H1 (cell line): ENCODE data around the gene PPM1F. TPM values are rescaled to one million over a fixed set of nuclear protein-coding genes. Genes with fewer than 3 reads are reported as not detected.

Source experiments
- CTCF ChIA-PET: fragments of 300-600 bp; sonication (Branson Sonifier 250); formaldehyde crosslinking; loops from one replicate; lab custom pipeline; 2021; ENCODE audit not compliant: partially characterized antibody; lab: Charles Lee
- POLR2A ChIA-PET: fragments of 300-600 bp; sonication (Branson Sonifier 250); formaldehyde crosslinking; loops from one replicate; lab custom pipeline; 2021; ENCODE audit warnings: inconsistent platforms; ENCODE audit not compliant: partially characterized antibody; lab: Charles Lee
- DNase-seq, 2 experiments: peaks; one replicate each; pipeline versions ENCODE4 v3.0.0 to v3.0.0-alpha.2; 2010 to 2022; ENCODE audit warnings: low spot score in 2 of 2, low read depth in 1 of 2, mixed read lengths in 1 of 2
- FAIRE-seq: peaks from 2 replicates; lab custom pipeline; 2011; peaks lifted over from hg19 to GRCh38; lab: Jason Lieb, UNC
- H2AFZ ChIP-seq: 2 replicates; pipeline ENCODE4 v1.8.1; 2012; ENCODE audit warnings: low read length, inconsistent platforms
- H2AK5ac ChIP-seq: 2 replicates; pipeline ENCODE4 v1.6.1; 2013; ENCODE audit warnings: low read depth, low read length
- H2BK120ac ChIP-seq: replicated peaks from 2 replicates; pipeline ENCODE3; 2013; ENCODE audit warnings: low read depth, low read length, inconsistent platforms
- H2BK12ac ChIP-seq: 2 replicates; pipeline ENCODE4 v1.6.1; 2013; ENCODE audit warnings: low read depth, low read length
- H2BK15ac ChIP-seq: 2 replicates; pipeline ENCODE4 v1.6.1; 2013; ENCODE audit warnings: low read length
- H2BK20ac ChIP-seq: 2 replicates; pipeline ENCODE4 v1.6.1; 2013; ENCODE audit warnings: low read length
- H2BK5ac ChIP-seq: 2 replicates; pipeline ENCODE4 v1.6.1; 2013; ENCODE audit warnings: low read depth, low read length
- H3K14ac ChIP-seq: 2 replicates; pipeline ENCODE4 v1.6.1; 2013; ENCODE audit warnings: inconsistent platforms; ENCODE audit not compliant: insufficient read length
- H3K18ac ChIP-seq: 2 replicates; pipeline ENCODE4 v1.6.1; 2013; ENCODE audit warnings: low read length; ENCODE audit errors: extremely low read depth
- H3K23ac ChIP-seq: 2 replicates; pipeline ENCODE4 v1.6.1; 2013; ENCODE audit warnings: inconsistent platforms; ENCODE audit not compliant: insufficient read length
- H3K23me2 ChIP-seq: 2 replicates; pipeline ENCODE4 v1.6.1; 2013; ENCODE audit warnings: low read depth, low read length
- H3K27ac ChIP-seq: 2 replicates; pipeline ENCODE4 v1.6.1; 2011; ENCODE audit warnings: low read depth, low read length, inconsistent platforms
- H3K27me3 ChIP-seq, 4 experiments: replicated peaks in 1 of 4; 1 replicate in 1 of 4; 2 replicates in 3 of 4; pipeline versions ENCODE4 v1.6.1 to v1.8.1; 2011 to 2013; ENCODE audit warnings: low read length in 3 of 4, mild to moderate bottlenecking in 3 of 4, inconsistent platforms in 2 of 4, mixed read lengths in 2 of 4, moderate library complexity in 1 of 4; ENCODE audit not compliant: control insufficient read depth in 3 of 4, insufficient read depth in 3 of 4; ENCODE audit errors: extremely low read depth in 1 of 4
- H3K36me3 ChIP-seq, 4 experiments: 2 replicates each; pipeline versions ENCODE4 v1.6.1 to v1.8.1; 2011 to 2013; ENCODE audit warnings: mild to moderate bottlenecking in 4 of 4, low read length in 3 of 4, moderate library complexity in 2 of 4, control low read depth in 1 of 4, inconsistent platforms in 1 of 4; ENCODE audit not compliant: insufficient read depth in 4 of 4, control insufficient read depth in 2 of 4
- H3K4ac ChIP-seq: replicated peaks from 2 replicates; pipeline ENCODE3; 2013; ENCODE audit warnings: low read length, low read depth, mixed read lengths, inconsistent platforms; ENCODE audit not compliant: insufficient read length
- H3K4me1 ChIP-seq, 4 experiments: replicated peaks in 1 of 4; 1 replicate in 1 of 4; 2 replicates in 3 of 4; pipeline versions ENCODE4 v1.6.1 to v1.8.1; 2011 to 2013; ENCODE audit warnings: low read length in 3 of 4, inconsistent platforms in 2 of 4, mixed read lengths in 1 of 4; ENCODE audit not compliant: insufficient read depth in 4 of 4, control insufficient read depth in 3 of 4
- H3K4me2 ChIP-seq, 2 experiments: 2 replicates each; pipeline versions ENCODE4 v1.6.1 to v1.8.1; 2011 to 2013; ENCODE audit warnings: low read depth in 2 of 2, low read length in 2 of 2, control low read depth in 1 of 2, inconsistent platforms in 1 of 2, mild to moderate bottlenecking in 1 of 2; ENCODE audit not compliant: insufficient read depth in 1 of 2
- H3K4me3 ChIP-seq, 4 experiments: fragments of 200-600, 300-600 bp in 1 of 4; sonication (generic), shearing (Covaris generic), sonication (Bioruptor Twin) in 1 of 4; 2 replicates each; pipeline versions ENCODE4 v1.5.1 to v1.8.1; 2011 to 2016; ENCODE audit warnings: low read length in 4 of 4, low read depth in 3 of 4, control low read depth in 2 of 4, inconsistent platforms in 2 of 4, mild to moderate bottlenecking in 2 of 4, mixed read lengths in 1 of 4, moderate library complexity in 1 of 4; ENCODE audit not compliant: insufficient read depth in 2 of 4; ENCODE audit errors: extremely low read depth in 1 of 4
- H3K56ac ChIP-seq: replicated peaks from 2 replicates; pipeline ENCODE3; 2013; ENCODE audit warnings: low read depth, mild to moderate bottlenecking, mixed read lengths, low read length, inconsistent platforms; ENCODE audit not compliant: insufficient read length
- H3K79me1 ChIP-seq: 2 replicates; pipeline ENCODE4 v1.6.1; 2013; ENCODE audit warnings: low read depth, low read length, control low read depth
- H3K79me2 ChIP-seq, 2 experiments: 2 replicates each; pipeline versions ENCODE4 v1.6.1 to v1.8.1; 2012 to 2013; ENCODE audit warnings: low read length in 2 of 2, mild to moderate bottlenecking in 2 of 2, inconsistent platforms in 1 of 2; ENCODE audit not compliant: insufficient read depth in 2 of 2, control insufficient read depth in 1 of 2
- H3K9ac ChIP-seq, 4 experiments: replicated peaks in 1 of 4; 1 replicate in 1 of 4; 2 replicates in 3 of 4; pipeline versions ENCODE4 v1.6.1 to v1.8.1; 2011 to 2013; ENCODE audit warnings: low read depth in 3 of 4, low read length in 3 of 4, control low read depth in 2 of 4, mild to moderate bottlenecking in 2 of 4, moderate library complexity in 2 of 4, inconsistent platforms in 1 of 4; ENCODE audit errors: extremely low read depth in 1 of 4
- H3K9me3 ChIP-seq, 2 experiments: 2 replicates each; pipeline versions ENCODE4 v1.6.1 to v1.8.1; 2012 to 2013; ENCODE audit warnings: mild to moderate bottlenecking in 2 of 2, moderate library complexity in 2 of 2, control low read depth in 1 of 2, inconsistent platforms in 1 of 2, low read depth in 1 of 2, low read length in 1 of 2, mixed read lengths in 1 of 2; ENCODE audit not compliant: insufficient read depth in 2 of 2
- H4K20me1 ChIP-seq, 2 experiments: replicated peaks in 1 of 2; 2 replicates each; pipeline versions ENCODE3 to v1.8.1; 2011 to 2013; ENCODE audit warnings: inconsistent platforms in 2 of 2, low read length in 2 of 2, mild to moderate bottlenecking in 1 of 2; ENCODE audit not compliant: insufficient read depth in 2 of 2, control insufficient read depth in 1 of 2
- H4K5ac ChIP-seq: 2 replicates; pipeline ENCODE4 v1.6.1; 2013; ENCODE audit warnings: low read length, low read depth, mixed read lengths, inconsistent platforms; ENCODE audit not compliant: insufficient read length
- H4K8ac ChIP-seq: 2 replicates; pipeline ENCODE4 v1.8.0; 2013; ENCODE audit warnings: mild to moderate bottlenecking, moderate library complexity, low read length, inconsistent platforms; ENCODE audit not compliant: insufficient read depth; ENCODE audit errors: extremely low read depth
- H4K91ac ChIP-seq: replicated peaks from 2 replicates; pipeline ENCODE3; 2013; ENCODE audit warnings: low read length, mixed read lengths, inconsistent platforms; ENCODE audit not compliant: insufficient read length
- GABPA ChIP-seq: IDR thresholded peaks from 2 replicates; pipeline ENCODE4 v1.6.1; 2011; ENCODE audit warnings: mild to moderate bottlenecking, low read length, moderate library complexity, borderline replicate concordance; ENCODE audit not compliant: insufficient read depth
- NANOG ChIP-seq: IDR thresholded peaks from 2 replicates; pipeline ENCODE4 v1.6.1; 2011; ENCODE audit warnings: low read length, low read depth, mild to moderate bottlenecking, inconsistent platforms; ENCODE audit not compliant: insufficient read depth, poor library complexity, severe bottlenecking
- SAP30 ChIP-seq: fragments of 300-600 bp; sonication (generic); IDR thresholded peaks from 2 replicates; pipeline ENCODE4 v1.7.1; 2012; ENCODE audit warnings: low read length, moderate library complexity, mild to moderate bottlenecking, inconsistent platforms; ENCODE audit not compliant: insufficient read depth, insufficient replicate concordance
- SP2 ChIP-seq: IDR thresholded peaks from 2 replicates; pipeline ENCODE4 v1.6.1; 2012; ENCODE audit warnings: mild to moderate bottlenecking, low read length, inconsistent platforms
- TAF1 ChIP-seq: IDR thresholded peaks from 2 replicates; pipeline ENCODE4 v1.6.1; 2011; ENCODE audit warnings: mild to moderate bottlenecking, low read depth, low read length
- TCF12 ChIP-seq: IDR thresholded peaks from 2 replicates; pipeline ENCODE4 v1.6.1; 2011; ENCODE audit warnings: low read depth, mild to moderate bottlenecking, low read length
- WGBS, 2 experiments: shearing (Covaris generic) in 1 of 2; methylation state at CpG; one replicate each; pipeline versions ENCODE4 v1.1.6 to v1.1.7; 2013 to 2015; ENCODE audit warnings: low lambda C conversion rate in 2 of 2, mixed read lengths in 2 of 2, inconsistent platforms in 1 of 2, low coverage in 1 of 2, missing lambda C conversion rate in 1 of 2; ENCODE audit not compliant: insufficient replicate concordance in 2 of 2, insufficient coverage in 1 of 2, insufficient read length in 1 of 2; ENCODE audit errors: extremely low coverage in 1 of 2, missing lambda C conversion rate in 1 of 2; 5-methylcytosine and 5-hydroxymethylcytosine counted together
- polyA plus RNA-seq, 7 experiments: library from polyadenylated mRNA; depleted of rRNA in 3 of 7; stranded (reverse) in 5 of 7; unstranded in 2 of 7; fragments of >200 nt in 5 of 7; fragments of 200-250 nt in 2 of 7; gene quantifications; 1 replicate in 5 of 7; 2 replicates in 1 of 7; 4 replicates in 1 of 7; pipeline versions ENCODE4 v1.2.1 to v1.2.3, GENCODE V29; 2011 to 2013; ENCODE audit warnings: missing spikeins in 2 of 7, mixed read lengths in 2 of 7
- total RNA-seq: library from RNA; stranded (reverse); fragmentation: NEBNext Ultra II Directional; extraction: Animal tissue kit (Norgen Biotek cat#: 25700); gene quantifications from 2 replicates; pipeline ENCODE4 v1.2.1, GENCODE V29; 2021

Gene PPM1F
- total and polyA plus RNA-seq, 2 of the 8 experiments (the other 6 are each of a cell fraction or from before 2014, with no cell fraction given): 12.4 to 22.8 TPM

GRCh38 chr22:22001664-22002525 is 49.2 kb upstream of the PPM1F start:
- Histone ChIP-seq H2AFZ (no peak overlapping the region), H3K4me1 (no peaks in the 10 kb centered on the region), H3K18ac (no peak overlapping the region), H3K79me1 (no peaks in the 10 kb centered on the region), H3K4ac (no peak overlapping the region), H2BK12ac (no peak overlapping the region), H2BK120ac (no peak overlapping the region), H3K4me3 (no peak overlapping the region), H3K27ac (no peak overlapping the region), H3K56ac (no peak overlapping the region), H3K14ac (no peak overlapping the region), H4K8ac (no peak overlapping the region), H3K4me2 (no peak overlapping the region), H3K9me3 (no peaks in the 10 kb centered on the region), H3K79me2 (no peaks in the 10 kb centered on the region), H3K36me3 (no peaks in the 10 kb centered on the region), H4K91ac (no peak overlapping the region), H2BK15ac (no peak overlapping the region), H4K20me1 (no peaks in the 10 kb centered on the region), H2BK5ac (no peak overlapping the region), H3K23ac (no peak overlapping the region), H4K5ac (no peak overlapping the region), H3K9ac (no peak overlapping the region), H3K23me2 (no peaks in the 10 kb centered on the region), H2BK20ac (no peak overlapping the region), H2AK5ac (no peak overlapping the region), H3K27me3 (peaks cover 38 to 89% (median 82%) of the 10 kb centered on the region in 4 experiments)
- FAIRE-seq (no peak), DNase-seq (no peak)
- POLR2A ChIA-PET: no interaction called here
- 97% methylated on average over 2 of the region's 2 CpGs; no CpG with 5 or more reads in 1 of the 2 experiments for WGBS, 2 experiments
- CTCF ChIA-PET: interaction anchor here (0.8 to 1.3 kb wide), 4 partner anchors 8 to 375 kb away, joined by 3 to 4 read pairs (median 3); no protein-coding TSS in a partner anchor
- TF ChIP-seq GABPA (no peak), SP2 (no peak), SAP30 (no peak), TAF1 (no peak), TCF12 (no peak), NANOG (no peak)
